Fibroblast of mammary gland (primary cell): ENCODE data around the gene NR6A1.

Experiments
- DNase-seq: peaks from one replicate; pipeline ENCODE4 v3.0.0-alpha.2; 2010; ENCODE audit warnings: low read depth
- H3K4me3 ChIP-seq: 2 replicates; pipeline ENCODE4 v1.5.1; 2011; ENCODE audit warnings: low read depth, mild to moderate bottlenecking, low read length, moderate library complexity; ENCODE audit not compliant: control insufficient read depth
- CTCF ChIP-seq: conservative IDR thresholded peaks from 2 replicates; pipeline ENCODE4 v1.5.1; 2011; ENCODE audit warnings: low read depth, low read length, inconsistent platforms; ENCODE audit not compliant: control insufficient read depth, insufficient read depth

The NR6A1 gene

GRCh38 chr9:124559871-124560270 is 211.2 kb downstream of the NR6A1 start:
- DNase-seq, result peak; percentile 6
- TF ChIP-seq CTCF, result no peak
- H3K4me3 ChIP-seq, result no peak overlapping the region

GRCh38 chr9:124558777-124559470 is 212.2 kb downstream of the NR6A1 start:
- no peak for TF ChIP-seq CTCF
- H3K4me3 ChIP-seq, result no peak overlapping the region
- DNase-seq, result no peak

- no peak for TF ChIP-seq CTCF
- no peak overlapping the region for H3K4me3 ChIP-seq
- no peak for DNase-seq
Observed at GRCh38 chr9:124557895-124558294, 213.2 kb downstream of the NR6A1 start.

GRCh38 chr9:124555043-124555442 is 216.1 kb downstream of the NR6A1 start:
- no peak for DNase-seq
- no peak for TF ChIP-seq CTCF
- H3K4me3 ChIP-seq, result no peak overlapping the region

- no peak for TF ChIP-seq CTCF
- H3K4me3 ChIP-seq, result no peak overlapping the region
- DNase-seq, result peak; percentile 46
Observed at GRCh38 chr9:124553738-124554137, 217.4 kb downstream of the NR6A1 start.

- H3K4me3 ChIP-seq, result no peak overlapping the region
- no peak for TF ChIP-seq CTCF
- DNase-seq, result no peak
Observed at GRCh38 chr9:124552273-124552605, 218.9 kb downstream of the NR6A1 start.
